ENCODE data around the gene LAPTM5. TPM values are rescaled to one million over a fixed set of nuclear protein-coding genes. Genes with fewer than 3 reads are reported as not detected.

Gene LAPTM5
- total RNA-seq, 2 donors from 2014 or later, result 44.7 to 68.1 TPM

- ATAC-seq, result peak in 1 of 2 donors; percentile 84
- intact Hi-C loops (cut with DNase I), result no loop called here
- DNase-seq, result no peak
These were observed 31.2 kb upstream of the LAPTM5 start for GRCh38 chr1:30788580-30789387.

GRCh38 chr1:30787856-30788495 is 30.4 kb upstream of the LAPTM5 start:
- DNase-seq (no peak), ATAC-seq (no peak)
- intact Hi-C loops (cut with DNase I), result no loop called here

DNA sequence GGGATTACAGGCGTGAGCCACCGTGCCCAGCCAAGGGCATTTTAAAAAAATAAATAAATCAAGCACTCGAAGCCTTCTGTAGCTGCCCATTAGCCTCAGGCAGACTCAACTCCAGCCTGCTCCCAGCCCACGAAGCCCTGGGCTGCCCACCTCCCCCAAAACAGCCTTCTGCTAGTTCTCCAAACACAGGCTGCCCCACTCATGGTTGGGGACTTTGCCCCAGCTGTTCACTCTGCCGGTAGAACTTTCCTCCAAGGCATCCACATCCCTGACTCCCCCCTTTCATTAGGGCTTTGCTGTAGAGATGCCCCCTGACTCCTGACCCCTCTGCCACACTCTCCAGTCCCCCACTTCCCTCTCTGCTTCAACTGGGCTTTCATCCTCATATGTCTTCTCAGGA is 29.7 kb upstream of the LAPTM5 start:
- ATAC-seq (no peak), DNase-seq (no peak)
- intact Hi-C loops (cut with DNase I), result no loop called here

GRCh38 chr1:30786264-30786991 is 28.9 kb upstream of the LAPTM5 start:
- DNase-seq (peak; percentile 54), ATAC-seq (peak in 1 of 2 donors; percentile 6)
- intact Hi-C loops (cut with DNase I), result no loop called here

DNA sequence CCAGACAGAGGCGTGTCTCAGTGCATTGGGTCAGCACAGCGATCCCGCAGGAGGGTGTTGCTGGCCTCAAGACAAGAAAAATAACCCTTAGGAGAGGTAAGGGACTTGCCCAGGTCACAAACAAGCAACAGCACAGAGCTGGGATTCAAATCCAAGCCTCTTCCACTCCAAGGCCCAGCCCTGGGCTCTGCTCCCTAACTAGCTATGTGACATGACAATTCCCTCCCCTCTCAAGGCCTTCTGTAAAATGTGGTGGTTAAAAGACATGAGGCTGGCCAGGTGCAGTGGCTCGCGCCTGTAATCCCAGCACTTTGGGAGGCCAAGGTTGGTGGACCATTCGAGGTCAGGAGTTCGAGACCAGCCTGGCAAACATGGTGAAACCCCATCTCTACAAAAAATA is 28.1 kb upstream of the LAPTM5 start:
- DNase-seq, result no peak
- no peak for ATAC-seq
- intact Hi-C loops (cut with DNase I), result no loop called here

DNA sequence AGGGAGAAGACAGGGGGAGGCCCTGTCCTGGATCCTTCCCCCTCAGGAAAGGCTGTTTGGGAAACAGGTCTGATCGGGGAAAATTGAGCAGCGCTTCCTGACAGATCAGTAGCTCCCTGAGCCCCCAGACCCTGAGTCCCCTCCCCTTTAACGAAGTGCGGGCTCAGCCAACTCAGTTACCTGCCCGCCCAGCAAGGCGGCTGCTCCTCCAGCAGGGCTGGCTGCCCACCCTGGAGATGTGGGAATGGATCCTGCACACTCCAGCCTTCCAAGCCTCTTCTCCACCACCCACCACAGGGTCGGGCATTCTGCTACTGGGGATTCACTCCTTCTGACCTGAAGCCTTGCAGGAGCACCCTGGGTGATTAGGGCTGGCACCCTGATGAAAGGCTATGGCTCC is 27.6 kb upstream of the LAPTM5 start:
- DNase-seq (no peak), ATAC-seq (no peak)
- intact Hi-C loops (cut with DNase I), result no loop called here

- ATAC-seq, result peak in 1 of 2 donors; percentile 17
- no peak for DNase-seq
- intact Hi-C loops (cut with DNase I), result loop anchor here in 1 of 2 donors (5.0 kb wide), 1 partner anchor 129 kb away; no protein-coding TSS in a partner anchor
These were observed 25.8 kb upstream of the LAPTM5 start for GRCh38 chr1:30783256-30783915.

GRCh38 chr1:30782361-30783255 is 25.0 kb upstream of the LAPTM5 start:
- intact Hi-C loops (cut with DNase I), result loop anchor here (1.0 to 5.0 kb wide), 2 partner anchors 129 to 130 kb away; no protein-coding TSS in a partner anchor
- ATAC-seq, result peak; percentile 74 to 83
- peak; percentile 70 for DNase-seq

DNA sequence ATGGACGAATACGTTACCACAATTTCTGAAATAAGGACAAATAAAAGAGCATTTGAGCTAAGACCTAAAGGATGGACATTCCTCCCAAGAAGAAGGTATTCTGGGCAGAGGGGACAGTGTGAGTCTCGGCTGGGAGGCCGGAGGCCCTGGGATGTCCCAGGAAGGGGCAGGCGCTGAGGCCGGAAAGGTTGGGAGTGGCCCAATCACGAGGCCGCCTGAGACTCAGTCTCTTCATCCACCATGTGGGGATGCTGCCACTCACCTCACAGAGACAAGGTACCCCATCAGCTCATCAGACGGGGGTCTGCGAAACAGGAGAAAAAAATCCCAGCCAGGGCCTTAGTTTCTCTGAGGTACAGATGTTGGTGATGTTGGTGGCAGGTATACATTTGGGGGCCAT is 24.3 kb upstream of the LAPTM5 start:
- intact Hi-C loops (cut with DNase I), result loop anchor here (1.0 to 5.0 kb wide), 2 partner anchors 129 to 130 kb away; no protein-coding TSS in a partner anchor
- ATAC-seq (no peak), DNase-seq (no peak)

- intact Hi-C loops (cut with DNase I), result loop anchor here in 1 of 2 donors (5.0 kb wide), 1 partner anchor 132 kb away; no protein-coding TSS in a partner anchor
- ATAC-seq, result no peak
- no peak for DNase-seq
These were observed 22.8 kb upstream of the LAPTM5 start for GRCh38 chr1:30780409-30780808.

DNA sequence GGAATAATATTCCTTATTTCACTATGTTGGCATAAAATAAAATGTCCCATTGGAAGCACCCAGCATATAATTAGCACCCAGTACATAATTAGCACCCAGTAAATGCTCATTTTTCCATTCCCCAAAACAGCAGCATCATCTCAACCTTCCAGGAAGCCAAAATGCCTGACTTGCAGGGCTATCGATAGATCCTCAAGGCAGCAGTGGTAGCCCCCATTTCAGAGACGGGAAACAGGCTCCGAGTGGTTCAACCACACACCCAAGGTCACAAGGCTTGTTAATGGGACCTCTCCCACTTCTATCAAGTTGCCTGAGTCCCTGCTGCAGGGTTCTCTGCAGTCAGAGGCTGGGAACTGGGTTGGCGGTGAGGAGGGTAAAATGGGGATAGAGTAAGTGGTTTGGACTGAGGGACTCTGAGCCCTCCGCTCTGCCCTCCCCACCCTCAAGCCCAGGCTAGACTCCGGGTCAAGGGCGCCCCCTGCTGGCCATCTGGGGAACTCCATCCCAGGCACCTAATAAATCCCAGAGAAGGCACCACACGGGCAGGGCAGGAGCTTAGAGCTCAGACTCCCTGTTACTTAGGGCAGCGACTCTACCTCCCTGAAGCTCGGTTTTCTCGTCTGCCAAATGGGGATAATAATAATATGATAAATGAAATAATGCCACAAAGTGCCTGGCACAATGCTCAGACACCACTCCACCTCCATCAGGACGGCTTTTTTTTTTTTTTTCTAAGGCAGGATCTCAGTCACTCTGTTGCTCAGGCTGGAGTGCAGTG is 21.9 kb upstream of the LAPTM5 start:
- peak; percentile 65 to 72 for ATAC-seq
- DNase-seq, result peak; percentile 84
- intact Hi-C loops (cut with DNase I), result loop anchor here (1.0 to 5.0 kb wide), 2 partner anchors 60 to 133 kb away; no protein-coding TSS in a partner anchor

GRCh38 chr1:30778979-30779293 is 21.4 kb upstream of the LAPTM5 start:
- no peak for ATAC-seq
- no peak for DNase-seq
- intact Hi-C loops (cut with DNase I), result loop anchor here in 1 of 2 donors (1.0 kb wide), 1 partner anchor 60 kb away; no protein-coding TSS in a partner anchor

GRCh38 chr1:30778154-30778978 is 20.8 kb upstream of the LAPTM5 start:
- intact Hi-C loops (cut with DNase I), result no loop called here
- peak; percentile 76 for DNase-seq
- peak in 1 of 2 donors; percentile 65 for ATAC-seq

DNA sequence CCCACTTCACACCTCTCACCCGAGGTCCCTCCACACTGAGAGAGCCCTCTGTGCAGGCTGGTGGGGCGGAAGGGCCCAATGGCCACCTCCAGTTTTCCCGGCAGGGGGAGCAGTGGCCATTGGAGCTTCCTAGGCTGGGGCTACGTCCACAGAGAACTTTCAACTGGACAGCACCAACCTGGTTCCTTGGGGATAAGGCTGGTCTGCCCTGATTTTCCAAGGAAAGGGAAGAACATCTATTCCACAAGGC is 20.3 kb upstream of the LAPTM5 start:
- DNase-seq (no peak), ATAC-seq (no peak)
- intact Hi-C loops (cut with DNase I), result loop anchor here in 1 of 2 donors (2.0 kb wide), 1 partner anchor 59 kb away; no protein-coding TSS in a partner anchor

GRCh38 chr1:30777060-30777903 is 19.7 kb upstream of the LAPTM5 start:
- ATAC-seq (no peak), DNase-seq (no peak)
- intact Hi-C loops (cut with DNase I), result loop anchor here in 1 of 2 donors (2.0 kb wide), 1 partner anchor 58 kb away; no protein-coding TSS in a partner anchor

Data from left cardiac atrium (tissue), 4 donors.